Measurements from ENCODE around the gene HDGFL3. TPM values are rescaled to one million over a fixed set of nuclear protein-coding genes. Genes with fewer than 3 reads are reported as not detected.

Gene HDGFL3
- total and polyA plus RNA-seq, 10 of the 15 experiments (the other 5 are each of a cell fraction or from before 2014, with no cell fraction given), result 5.6 to 40.6 (median 15.8) TPM

GRCh38 chr15:83113881-83114674, 93.5 kb downstream of the HDGFL3 start:
- CTCF ChIA-PET, result no interaction called here
- BruUV-seq (replicated peaks), result no TSS peak
- no peak overlapping the region for H3K4me3 ChIP-seq
- H3K9me3 ChIP-seq (replicated peaks; ENCODE audit: control insufficient read depth, insufficient read depth, low read length), result no peaks in the 10 kb centered on the region
- SMC1A ChIA-PET (ENCODE audit: uncharacterized antibody, unreplicated experiment), result no interaction called here
- peaks cover 0 to 1% of the 10 kb centered on the region in 2 experiments; a peak in 2 of 4 replicates for H3K36me3 ChIP-seq (ENCODE audit: control insufficient read depth in 2 of 2, insufficient read depth in 2 of 2, low read length in 1 of 2)
- intact Hi-C loops (cut with micrococcal nuclease; ENCODE audit: unreplicated experiment) (no loop called here), in situ Hi-C loops (cut with MboI) (loop anchor here (5.0 kb wide), 1 partner anchor 48 kb away; no protein-coding TSS in a partner anchor)
- ATAC-seq (no peak), DNase-seq (ENCODE audit: low read depth, low spot score) (no peak), FAIRE-seq (no peak)
- POLR2A ChIA-PET, result interaction anchor here (1.1 kb wide), 1 partner anchor 12 kb away, joined by 3 read pairs; no protein-coding TSS in a partner anchor
- H3K4me1 ChIP-seq (ENCODE audit: control insufficient read depth, insufficient read depth, low read length), result peaks cover 13% of the 10 kb centered on the region
- H3K27ac ChIP-seq (ENCODE audit: control insufficient read depth, insufficient read depth), result no peak overlapping the region
- no peaks in the 10 kb centered on the region for H4K20me1 ChIP-seq (ENCODE audit: control insufficient read depth, insufficient read depth)
- WGBS (ENCODE audit: insufficient coverage, insufficient replicate concordance, low lambda C conversion rate, missing lambda C conversion rate), result 84% methylated on average over 5 of the region's 5 CpGs
- no peaks in the 10 kb centered on the region for H3K79me2 ChIP-seq (ENCODE audit: control insufficient read depth, insufficient read depth, low read length)
- no peak overlapping the region for H2AFZ ChIP-seq (ENCODE audit: control insufficient read depth, low read depth, low read length)
- H3K27me3 ChIP-seq (replicated peaks in 1 of 2; ENCODE audit: control insufficient read depth in 2 of 2, insufficient read depth in 2 of 2, low read length in 1 of 2), result no peaks in the 10 kb centered on the region
- H3K4me2 ChIP-seq (ENCODE audit: control insufficient read depth, insufficient read depth), result no peak overlapping the region
- RAD21 ChIA-PET (ENCODE audit: unreplicated experiment), result interaction anchor here (0.6 kb wide), 1 partner anchor 402 kb away, joined by 4 read pairs; no protein-coding TSS in a partner anchor
- H3K9ac ChIP-seq (ENCODE audit: control insufficient read depth, insufficient read depth, low read length), result no peak overlapping the region
- no peak for TF ChIP-seq ZNF217 (IDR thresholded peaks at IDR 0.05)
- TF ChIP-seq E2F4 (IDR thresholded peaks at IDR 0.05; ENCODE audit: low read depth, low read length), result no peak
- TF ChIP-seq CBFB (IDR thresholded peaks at IDR 0.05; ENCODE audit: low read depth), result no peak
- no peak for TF ChIP-seq E4F1 (IDR thresholded peaks at IDR 0.05; ENCODE audit: borderline replicate concordance, partially characterized antibody)
- no peak for TF ChIP-seq HDAC2 (IDR thresholded peaks at IDR 0.05)
- no peak for TF ChIP-seq KAT2A (conservative IDR thresholded peaks at IDR 0.05; ENCODE audit: control insufficient read depth, low read depth, low read length)
- no peak for TF ChIP-seq MEF2B (IDR thresholded peaks at IDR 0.05; ENCODE audit: partially characterized antibody, poor library complexity, severe bottlenecking)
- no peak for TF ChIP-seq E2F8 (IDR thresholded peaks at IDR 0.05; ENCODE audit: low read depth, partially characterized antibody)
- no peak for TF ChIP-seq ATF7 (IDR thresholded peaks at IDR 0.05; ENCODE audit: low read depth)
- no peak for TF ChIP-seq ZBTB11 (CRISPR knock-in tag; IDR thresholded peaks at IDR 0.05)
- TF ChIP-seq POLR2AphosphoS5 (IDR thresholded peaks at IDR 0.05; ENCODE audit: low read length), result no peak
- no peak for TF ChIP-seq SREBF1 (IDR thresholded peaks at IDR 0.05; ENCODE audit: low read length)
- TF ChIP-seq POU2F2 (IDR thresholded peaks at IDR 0.05; ENCODE audit: borderline replicate concordance, low read depth, low read length), result no peak
- TF ChIP-seq SIX5 (IDR thresholded peaks at IDR 0.05; ENCODE audit: low read depth, low read length, severe bottlenecking), result no peak
